Measurements from ENCODE around the gene FYB2.
"Not testable (repeated sequence)": the region's sequence is repeated elsewhere in the genome, so short reads cannot be mapped to it uniquely, and the experiment has no call there.

The FYB2 gene

GRCh38 chr1:56788588-56788987 is 30.6 kb downstream of the FYB2 start:
- DNase-seq (ENCODE audit: low spot score) = no peak

- no peak for DNase-seq (ENCODE audit: low spot score)
Observed at GRCh38 chr1:56788102-56788501, 31.1 kb downstream of the FYB2 start.

- DNase-seq (ENCODE audit: low spot score) = no peak
Observed at GRCh38 chr1:56787330-56787729, 31.9 kb downstream of the FYB2 start.

- DNase-seq (ENCODE audit: low spot score) = no peak
Observed at GRCh38 chr1:56782773-56783172, 36.4 kb downstream of the FYB2 start.

- no peak for DNase-seq (ENCODE audit: low spot score)
Observed at GRCh38 chr1:56780826-56781225, 38.4 kb downstream of the FYB2 start.

GRCh38 chr1:56780128-56780750 is 39.0 kb downstream of the FYB2 start:
- DNase-seq (ENCODE audit: low spot score) = no peak

- DNase-seq (ENCODE audit: low spot score) = no peak
Observed at GRCh38 chr1:56777972-56778371, 41.2 kb downstream of the FYB2 start.

- not testable (repeated sequence) for DNase-seq (ENCODE audit: low spot score)
Observed at GRCh38 chr1:56774732-56775131, 44.5 kb downstream of the FYB2 start.

- no peak for DNase-seq (ENCODE audit: low spot score)
Observed at GRCh38 chr1:56774067-56774609, 45.1 kb downstream of the FYB2 start.

- no peak for DNase-seq (ENCODE audit: low spot score)
Observed at GRCh38 chr1:56773341-56774066, 45.7 kb downstream of the FYB2 start.

- DNase-seq (ENCODE audit: low spot score) = no peak
Observed at GRCh38 chr1:56771717-56772116, 47.5 kb downstream of the FYB2 start.

- DNase-seq (ENCODE audit: low spot score) = no peak
Observed at GRCh38 chr1:56758794-56759193, 60.4 kb downstream of the FYB2 start.

GRCh38 chr1:56758135-56758534 is 61.1 kb downstream of the FYB2 start:
- no peak for DNase-seq (ENCODE audit: low spot score)

- DNase-seq (ENCODE audit: low spot score) = no peak
Observed at GRCh38 chr1:56755911-56756310, 63.3 kb downstream of the FYB2 start.

GRCh38 chr1:56754708-56755479 is 64.3 kb downstream of the FYB2 start:
- no peak for DNase-seq (ENCODE audit: low spot score)

GRCh38 chr1:56745231-56745630 is 74.0 kb downstream of the FYB2 start:
- no peak for DNase-seq (ENCODE audit: low spot score)

- DNase-seq (ENCODE audit: low spot score) = no peak
Observed at GRCh38 chr1:56728964-56729363, 90.2 kb downstream of the FYB2 start.

GRCh38 chr1:56726706-56727105 is 92.5 kb downstream of the FYB2 start:
- no peak for DNase-seq (ENCODE audit: low spot score)

GRCh38 chr1:56719171-56719570 is 100.0 kb downstream of the FYB2 start:
- no peak for DNase-seq (ENCODE audit: low spot score)

GRCh38 chr1:56715156-56715555 is 104.0 kb downstream of the FYB2 start:
- no peak for DNase-seq (ENCODE audit: low spot score)

GRCh38 chr1:56713112-56713511 is 106.1 kb downstream of the FYB2 start:
- DNase-seq (ENCODE audit: low spot score) = no peak

GRCh38 chr1:56712150-56712549 is 107.1 kb downstream of the FYB2 start:
- no peak for DNase-seq (ENCODE audit: low spot score)

- DNase-seq (ENCODE audit: low spot score) = no peak
Observed at GRCh38 chr1:56710646-56711045, 108.6 kb downstream of the FYB2 start.
